GM12878 (cell line): Measurements from ENCODE around the gene ERCC3. TPM values are rescaled to one million over a fixed set of nuclear protein-coding genes. Genes with fewer than 3 reads are reported as not detected.

Experiments used
- ATAC-seq: fragments of 200-7000 bp; cut with Tn5 transposase; 3 replicates; pipeline ENCODE4 v1.9.1; 2020; ENCODE audit warnings: mild to moderate bottlenecking, moderate library complexity
- BruUV-seq: library from RNA; stranded (reverse); fragments of 400-500 nt; replicated peaks from 2 replicates; lab custom pipeline; 2021; lab: Mats Ljungman, UMichigan
- CTCF ChIA-PET: fragments of 300-600 bp; sonication (Branson Sonifier 250); formaldehyde crosslinking; extraction: SDS; loops from one replicate; lab custom pipeline; 2021; ENCODE audit warnings: inconsistent platforms; lab: Yijun Ruan, JAX
- POLR2A ChIA-PET: fragments of 350-600 bp; formaldehyde crosslinking; extraction: SDS; loops from one replicate; lab custom pipeline; 2021; ENCODE audit warnings: inconsistent platforms; lab: Charles Lee
- RAD21 ChIA-PET: fragments of 300-600 bp; sonication (Branson Sonifier 250); formaldehyde crosslinking; loops from one replicate; lab custom pipeline; 2023; ENCODE audit warnings: antibody characterized with exemption; ENCODE audit not compliant: unreplicated experiment; lab: Charles Lee
- SMC1A ChIA-PET: fragments of 300-600 bp; sonication (Branson Sonifier 250); formaldehyde crosslinking; loops from one replicate; lab custom pipeline; 2023; ENCODE audit not compliant: unreplicated experiment, uncharacterized antibody; lab: Charles Lee
- DNase-seq: peaks from one replicate; pipeline ENCODE4 v3.0.0-alpha.2; 2011; ENCODE audit warnings: low read depth, low spot score
- FAIRE-seq: peaks from 3 replicates; lab custom pipeline; 2011; peaks lifted over from hg19 to GRCh38; lab: Jason Lieb, UNC
- H2AFZ ChIP-seq: 2 replicates; pipeline ENCODE4 v1.6.0; 2011; ENCODE audit warnings: low read depth, low read length, control low read depth; ENCODE audit not compliant: control insufficient read depth
- H3K27ac ChIP-seq: 2 replicates; pipeline ENCODE4 v1.5.1; 2011; ENCODE audit warnings: control low read depth; ENCODE audit not compliant: control insufficient read depth, insufficient read depth
- H3K27me3 ChIP-seq, 2 experiments: replicated peaks in 1 of 2; 2 replicates each; pipeline versions ENCODE4 v1.6.0 to v1.6.1; 2011; ENCODE audit warnings: low read length in 1 of 2; ENCODE audit not compliant: control insufficient read depth in 2 of 2, insufficient read depth in 2 of 2
- H3K36me3 ChIP-seq, 2 experiments: 2 replicates each; pipeline ENCODE4 v1.5.1; 2011; ENCODE audit warnings: low read length in 1 of 2; ENCODE audit not compliant: control insufficient read depth in 2 of 2, insufficient read depth in 2 of 2
- H3K4me1 ChIP-seq: 2 replicates; pipeline ENCODE4 v1.6.1; 2011; ENCODE audit warnings: mild to moderate bottlenecking, low read length, moderate library complexity, mixed read lengths; ENCODE audit not compliant: control insufficient read depth, insufficient read depth
- H3K4me2 ChIP-seq: 2 replicates; pipeline ENCODE4 v1.6.0; 2011; ENCODE audit warnings: control low read depth; ENCODE audit not compliant: control insufficient read depth, insufficient read depth
- H3K4me3 ChIP-seq: fragments of 200-600 bp; sonication (generic); 2 replicates; pipeline ENCODE4 v1.5.1; 2016
- H3K79me2 ChIP-seq: 2 replicates; pipeline ENCODE4 v1.6.0; 2011; ENCODE audit warnings: low read length; ENCODE audit not compliant: control insufficient read depth, insufficient read depth
- H3K9ac ChIP-seq: 2 replicates; pipeline ENCODE4 v1.8.0; 2011; ENCODE audit warnings: low read length, control low read depth, mixed read lengths; ENCODE audit not compliant: control insufficient read depth, insufficient read depth
- H3K9me3 ChIP-seq: replicated peaks from 3 replicates; pipeline ENCODE4 v1.5.1; 2011; ENCODE audit warnings: mild to moderate bottlenecking, low read length; ENCODE audit not compliant: control insufficient read depth, insufficient read depth
- H4K20me1 ChIP-seq: 2 replicates; pipeline ENCODE4 v1.6.0; 2011; ENCODE audit not compliant: control insufficient read depth, insufficient read depth
- CREM ChIP-seq: IDR thresholded peaks from 2 replicates; pipeline ENCODE4 v1.6.1; 2014; ENCODE audit warnings: antibody characterized with exemption, low read depth
- EGR1 ChIP-seq, 2 experiments: IDR thresholded peaks; 1 replicate in 1 of 2; 2 replicates in 1 of 2; pipeline ENCODE4 v1.6.1; 2011 to 2012; ENCODE audit warnings: low read depth in 2 of 2, low read length in 2 of 2, borderline replicate concordance in 1 of 2, mild to moderate bottlenecking in 1 of 2, moderate library complexity in 1 of 2
- EZH2 ChIP-seq: IDR thresholded peaks from 2 replicates; pipeline ENCODE4 v1.6.1; 2012; ENCODE audit warnings: low read depth, mild to moderate bottlenecking, control low read depth, inconsistent platforms, low read length, borderline replicate concordance; ENCODE audit not compliant: control insufficient read depth
- FOXM1 ChIP-seq: IDR thresholded peaks from 2 replicates; pipeline ENCODE4 v1.6.1; 2012; ENCODE audit warnings: low read depth, mild to moderate bottlenecking, inconsistent platforms, low read length, moderate library complexity
- MLLT1 ChIP-seq: fragments of 450-650 bp; IDR thresholded peaks from 2 replicates; pipeline ENCODE4 v1.6.1; 2016; ENCODE audit warnings: mild to moderate bottlenecking
- NKRF ChIP-seq: fragments of 450-650 bp; conservative IDR thresholded peaks from 2 replicates; pipeline ENCODE4 v1.6.1; 2017; ENCODE audit warnings: mild to moderate bottlenecking, moderate library complexity
- NRF1 ChIP-seq: conservative IDR thresholded peaks from 2 replicates; pipeline ENCODE4 v1.6.1; 2011; ENCODE audit warnings: mild to moderate bottlenecking, low read depth, low read length, improper control_type of control experiment
- POLR2AphosphoS5 ChIP-seq: IDR thresholded peaks from 2 replicates; pipeline ENCODE4 v1.6.1; 2011; ENCODE audit warnings: mild to moderate bottlenecking, low read length, inconsistent platforms
- PRDM15 ChIP-seq: fragments of 450-650 bp; formaldehyde crosslinking; IDR thresholded peaks from 2 replicates; pipeline ENCODE4 v1.4.0; 2020; ENCODE audit warnings: mild to moderate bottlenecking, moderate library complexity
- RBBP5 ChIP-seq: fragments of 200-600 bp; sonication (generic); conservative IDR thresholded peaks from 2 replicates; pipeline ENCODE4 v1.6.1; 2016
- SREBF2 ChIP-seq: IDR thresholded peaks from 2 replicates; pipeline ENCODE4 v1.6.1; 2012; ENCODE audit warnings: mild to moderate bottlenecking, low read length
- TCF7 ChIP-seq: IDR thresholded peaks from 2 replicates; pipeline ENCODE4 v1.6.1; 2014; ENCODE audit warnings: antibody characterized with exemption, borderline replicate concordance
- ZBTB4 ChIP-seq: fragments of 450-650 bp; formaldehyde crosslinking; IDR thresholded peaks from 2 replicates; pipeline ENCODE4 v1.4.0; 2022; ENCODE audit warnings: mild to moderate bottlenecking, moderate library complexity
- ZNF24 ChIP-seq: fragments of 450-650 bp; IDR thresholded peaks from 2 replicates; pipeline ENCODE4 v1.6.1; 2017; ENCODE audit warnings: antibody characterized with exemption, mild to moderate bottlenecking
- ZNF274 ChIP-seq: IDR thresholded peaks from one replicate; pipeline ENCODE4 v1.8.0; 2011; ENCODE audit not compliant: insufficient read length, insufficient read depth
- WGBS: methylation state at CpG from one replicate; pipeline ENCODE4 v1.1.6; 2016; ENCODE audit warnings: low lambda C conversion rate; ENCODE audit not compliant: insufficient replicate concordance, insufficient coverage; ENCODE audit errors: missing lambda C conversion rate; 5-methylcytosine and 5-hydroxymethylcytosine counted together
- in situ Hi-C: fragments of 300-500 bp; cut with MboI; formaldehyde crosslinking; loops from 9 replicates; pipeline ENCODE4 v1.14.3; 2018; ENCODE audit warnings: mixed read lengths
- intact Hi-C: fragments of 100-400 bp; cut with micrococcal nuclease; formaldehyde crosslinking; loops from one replicate; pipeline ENCODE4 v1.14.2; 2022; ENCODE audit not compliant: unreplicated experiment
- polyA plus RNA-seq, 11 experiments: library from polyadenylated mRNA; depleted of rRNA in 4 of 11; unstranded in 6 of 11; stranded (reverse) in 5 of 11; fragments of >200 nt; fragmentation: Nextera tagmentation in 4 of 11; fragmentation: Illumina TruSeq in 1 of 11; extraction: Ambion mirVana in 4 of 11; extraction: Trizol in 1 of 11; gene quantifications; 1 replicate in 1 of 11; 2 replicates in 10 of 11; pipeline versions ENCODE4 v1.2.1 to v1.2.3, GENCODE V29; 2011 to 2016; ENCODE audit warnings: inconsistent platforms in 2 of 11, missing spikeins in 2 of 11, low read depth in 1 of 11
- total RNA-seq, 4 experiments: library from RNA; depleted of rRNA in 3 of 4; stranded (reverse); fragments of >200 nt in 3 of 4; fragmentation: Illumina TruSeq in 1 of 4; extraction: Trizol in 1 of 4; gene quantifications; 2 replicates each; pipeline versions ENCODE4 v1.2.1 to v1.2.3, GENCODE V29; 2013 to 2021

ERCC3 gene
- total and polyA plus RNA-seq, 10 of the 15 experiments (the other 5 are each of a cell fraction or from before 2014, with no cell fraction given): 17.1 to 64.8 (median 42.8) TPM

- ChIA-PET POLR2A (no interaction called here), RAD21 (no interaction called here), SMC1A (no interaction called here), CTCF (interaction anchor here (1.9 kb wide), 1 partner anchor 9 kb away, joined by 5 read pairs; no protein-coding TSS in a partner anchor)
- H3K4me2 ChIP-seq: no peak overlapping the region
- H3K9me3 ChIP-seq: no peaks in the 10 kb centered on the region
- no peak for DNase-seq
- peaks cover 6 to 32% of the 10 kb centered on the region in 2 experiments for H3K36me3 ChIP-seq
- peaks cover 23% of the 10 kb centered on the region for H3K4me1 ChIP-seq
- H3K27ac ChIP-seq: no peak overlapping the region
- H4K20me1 ChIP-seq: no peaks in the 10 kb centered on the region
- intact Hi-C loops (no loop called here), in situ Hi-C loops (no loop called here)
- H3K27me3 ChIP-seq: no peaks in the 10 kb centered on the region
- no peak for FAIRE-seq
- WGBS: 99% methylated on average over 3 of the region's 3 CpGs
- no peak overlapping the region for H3K4me3 ChIP-seq
- no TSS peak for BruUV-seq
- H2AFZ ChIP-seq: no peak overlapping the region
- no peak for ATAC-seq
- no peak overlapping the region for H3K9ac ChIP-seq
- no peaks in the 10 kb centered on the region for H3K79me2 ChIP-seq
- TF ChIP-seq EZH2 (no peak), SREBF2 (no peak), EGR1 (IDR thresholded peaks at IDR 0.05; ENCODE audit: borderline replicate concordance in 1 of 2, low read depth in 2 of 2, low read length in 2 of 2) (no peak), FOXM1 (no peak), POLR2AphosphoS5 (no peak), ZNF24 (no peak), ZNF274 (no peak), ZBTB4 (CRISPR knock-in tag) (no peak), NKRF (no peak), NRF1 (no peak), RBBP5 (no peak), MLLT1 (no peak), PRDM15 (no peak), TCF7 (no peak), CREM (no peak)
Observed at GRCh38 chr2:127310980-127311379, 17.0 kb upstream of the ERCC3 start.
